ENCODE measurements around the gene FANCC.

The FANCC gene

GRCh38 chr9:95071925-95072324, 245.6 kb downstream of the FANCC start:
- Histone ChIP-seq H3K4me3 (ENCODE audit: low read depth in 1 of 2, low read length in 2 of 2) (no peak overlapping the region), H3K79me2 (ENCODE audit: insufficient read depth, low read length) (no peaks in the 10 kb centered on the region), H3K4me2 (ENCODE audit: insufficient read depth, low read length) (no peak overlapping the region), H3K4me1 (ENCODE audit: insufficient read depth, low read length) (no peaks in the 10 kb centered on the region), H2AFZ (ENCODE audit: low read depth, low read length) (no peak overlapping the region), H3K9ac (ENCODE audit: low read depth, low read length) (no peak overlapping the region), H3K36me3 (ENCODE audit: insufficient read depth, low read length) (no peaks in the 10 kb centered on the region), H3K27ac (ENCODE audit: low read length) (no peak overlapping the region), H4K20me1 (ENCODE audit: insufficient read depth, low read length) (no peaks in the 10 kb centered on the region), H3K27me3 (ENCODE audit: insufficient read depth, low read length, poor library complexity) (no peaks in the 10 kb centered on the region), H3K9me3 (ENCODE audit: insufficient read depth, low read length, severe bottlenecking) (no peaks in the 10 kb centered on the region)
- DNase-seq (no peak), ATAC-seq (ENCODE audit: insufficient read depth, low read depth) (no peak)
- TF ChIP-seq CTCF (IDR thresholded peaks at IDR 0.05; ENCODE audit: borderline replicate concordance, extremely low read depth, low read length, poor library complexity, severe bottlenecking) (no peak), EZH2 (IDR thresholded peaks at IDR 0.05; ENCODE audit: borderline replicate concordance, low read depth, low read length, severe bottlenecking) (no peak)

GRCh38 chr9:95071450-95071849, 246.1 kb downstream of the FANCC start:
- Histone ChIP-seq H3K27ac (ENCODE audit: low read length) (no peak overlapping the region), H3K4me2 (ENCODE audit: insufficient read depth, low read length) (no peak overlapping the region), H3K4me3 (ENCODE audit: low read depth in 1 of 2, low read length in 2 of 2) (no peak overlapping the region), H3K36me3 (ENCODE audit: insufficient read depth, low read length) (no peaks in the 10 kb centered on the region), H3K79me2 (ENCODE audit: insufficient read depth, low read length) (no peaks in the 10 kb centered on the region), H3K9me3 (ENCODE audit: insufficient read depth, low read length, severe bottlenecking) (no peaks in the 10 kb centered on the region), H3K27me3 (ENCODE audit: insufficient read depth, low read length, poor library complexity) (no peaks in the 10 kb centered on the region), H3K4me1 (ENCODE audit: insufficient read depth, low read length) (no peaks in the 10 kb centered on the region), H3K9ac (ENCODE audit: low read depth, low read length) (no peak overlapping the region), H2AFZ (ENCODE audit: low read depth, low read length) (no peak overlapping the region), H4K20me1 (ENCODE audit: insufficient read depth, low read length) (no peaks in the 10 kb centered on the region)
- ATAC-seq (ENCODE audit: insufficient read depth, low read depth) (no peak), DNase-seq (no peak)
- no peak for TF ChIP-seq EZH2 (IDR thresholded peaks at IDR 0.05; ENCODE audit: borderline replicate concordance, low read depth, low read length, severe bottlenecking)
- TF ChIP-seq CTCF (IDR thresholded peaks at IDR 0.05; ENCODE audit: borderline replicate concordance, extremely low read depth, low read length, poor library complexity, severe bottlenecking): no peak

GRCh38 chr9:95070549-95071021, 246.9 kb downstream of the FANCC start:
- H3K27me3 ChIP-seq (ENCODE audit: insufficient read depth, low read length, poor library complexity): no peaks in the 10 kb centered on the region
- no peaks in the 10 kb centered on the region for H3K4me1 ChIP-seq (ENCODE audit: insufficient read depth, low read length)
- ATAC-seq (ENCODE audit: insufficient read depth, low read depth): no peak
- H4K20me1 ChIP-seq (ENCODE audit: insufficient read depth, low read length): no peaks in the 10 kb centered on the region
- no peak overlapping the region for H2AFZ ChIP-seq (ENCODE audit: low read depth, low read length)
- H3K4me2 ChIP-seq (ENCODE audit: insufficient read depth, low read length): no peak overlapping the region
- H3K36me3 ChIP-seq (ENCODE audit: insufficient read depth, low read length): no peaks in the 10 kb centered on the region
- H3K9ac ChIP-seq (ENCODE audit: low read depth, low read length): no peak overlapping the region
- no peak overlapping the region for H3K27ac ChIP-seq (ENCODE audit: low read length)
- H3K9me3 ChIP-seq (ENCODE audit: insufficient read depth, low read length, severe bottlenecking): no peaks in the 10 kb centered on the region
- H3K4me3 ChIP-seq (ENCODE audit: low read depth in 1 of 2, low read length in 2 of 2): no peak overlapping the region
- no peak for DNase-seq
- TF ChIP-seq CTCF (IDR thresholded peaks at IDR 0.05; ENCODE audit: borderline replicate concordance, extremely low read depth, low read length, poor library complexity, severe bottlenecking) (no peak), EZH2 (IDR thresholded peaks at IDR 0.05; ENCODE audit: borderline replicate concordance, low read depth, low read length, severe bottlenecking) (no peak)
- no peaks in the 10 kb centered on the region for H3K79me2 ChIP-seq (ENCODE audit: insufficient read depth, low read length)

- no peak for ATAC-seq (ENCODE audit: insufficient read depth, low read depth)
Measured at GRCh38 chr9:95067897-95068296, 249.6 kb downstream of the FANCC start.

More at GRCh38 chr9:95067897-95068296, 249.6 kb downstream of the FANCC start:
- Histone ChIP-seq H3K27ac (ENCODE audit: low read length) (no peak overlapping the region), H3K9ac (ENCODE audit: low read depth, low read length) (no peak overlapping the region), H3K36me3 (ENCODE audit: insufficient read depth, low read length) (no peaks in the 10 kb centered on the region), H2AFZ (ENCODE audit: low read depth, low read length) (no peak overlapping the region), H3K79me2 (ENCODE audit: insufficient read depth, low read length) (no peaks in the 10 kb centered on the region), H3K4me3 (ENCODE audit: low read depth in 1 of 2, low read length in 2 of 2) (no peak overlapping the region), H3K4me1 (ENCODE audit: insufficient read depth, low read length) (no peaks in the 10 kb centered on the region), H3K27me3 (ENCODE audit: insufficient read depth, low read length, poor library complexity) (no peaks in the 10 kb centered on the region), H3K4me2 (ENCODE audit: insufficient read depth, low read length) (no peak overlapping the region), H3K9me3 (ENCODE audit: insufficient read depth, low read length, severe bottlenecking) (no peaks in the 10 kb centered on the region), H4K20me1 (ENCODE audit: insufficient read depth, low read length) (no peaks in the 10 kb centered on the region)
- TF ChIP-seq EZH2 (IDR thresholded peaks at IDR 0.05; ENCODE audit: borderline replicate concordance, low read depth, low read length, severe bottlenecking) (no peak), CTCF (IDR thresholded peaks at IDR 0.05; ENCODE audit: borderline replicate concordance, extremely low read depth, low read length, poor library complexity, severe bottlenecking) (no peak)
- DNase-seq: no peak

Data from DND-41 (cell line).